Astrocyte (in vitro differentiated cells and primary cell): ENCODE results near the gene RPL10. TPM values are rescaled to one million over a fixed set of nuclear protein-coding genes. Genes with fewer than 3 reads are reported as not detected.

Source experiments
- DNase-seq: peaks from one replicate; pipeline ENCODE4 v3.0.0-alpha.2; 2010; ENCODE audit warnings: low read depth
- FAIRE-seq: peaks from 2 replicates; lab custom pipeline; 2011; peaks lifted over from hg19 to GRCh38; lab: Jason Lieb, UNC
- H2AFZ ChIP-seq: 2 replicates; pipeline ENCODE4 v1.6.0; 2012; ENCODE audit warnings: low read depth, low read length, inconsistent platforms
- H3K27ac ChIP-seq: 2 replicates; pipeline ENCODE4 v1.5.1; 2011; ENCODE audit warnings: low read depth, low read length, inconsistent platforms
- H3K27me3 ChIP-seq: 2 replicates; pipeline ENCODE4 v1.6.0; 2011; ENCODE audit warnings: low read length, inconsistent platforms; ENCODE audit not compliant: insufficient read depth
- H3K36me3 ChIP-seq: 2 replicates; pipeline ENCODE4 v1.5.1; 2011; ENCODE audit warnings: low read length, inconsistent platforms; ENCODE audit not compliant: insufficient read depth
- H3K4me1 ChIP-seq: 2 replicates; pipeline ENCODE4 v1.5.1; 2011; ENCODE audit warnings: low read length, inconsistent platforms; ENCODE audit not compliant: insufficient read depth
- H3K4me2 ChIP-seq: 2 replicates; pipeline ENCODE4 v1.6.0; 2012; ENCODE audit warnings: low read length, inconsistent platforms
- H3K4me3 ChIP-seq: 2 replicates; pipeline ENCODE4 v1.5.1; 2011; ENCODE audit warnings: low read depth, mild to moderate bottlenecking, low read length, inconsistent platforms; ENCODE audit not compliant: insufficient read depth
- H3K79me2 ChIP-seq: 2 replicates; pipeline ENCODE4 v1.6.0; 2012; ENCODE audit warnings: mild to moderate bottlenecking, low read length, inconsistent platforms; ENCODE audit not compliant: insufficient read depth
- H3K9ac ChIP-seq: 2 replicates; pipeline ENCODE4 v1.6.0; 2012; ENCODE audit warnings: mild to moderate bottlenecking, low read length, inconsistent platforms
- H3K9me3 ChIP-seq: 2 replicates; pipeline ENCODE4 v1.5.1; 2012; ENCODE audit warnings: low read depth, mild to moderate bottlenecking, low read length, inconsistent platforms; ENCODE audit not compliant: insufficient read depth
- H4K20me1 ChIP-seq: 2 replicates; pipeline ENCODE4 v1.6.0; 2012; ENCODE audit warnings: low read length, inconsistent platforms; ENCODE audit not compliant: insufficient read depth
- H3K27ac Mint-ChIP-seq: one replicate; pipeline ENCODE4 v1.8.0; 2021; ENCODE audit warnings: mild to moderate bottlenecking, mixed read lengths; ENCODE audit not compliant: unreplicated experiment
- H3K27me3 Mint-ChIP-seq: one replicate; pipeline ENCODE4 v1.8.0; 2021; ENCODE audit warnings: low read depth, mixed read lengths; ENCODE audit not compliant: unreplicated experiment
- H3K36me3 Mint-ChIP-seq: one replicate; pipeline ENCODE4 v1.8.0; 2021; ENCODE audit warnings: low read depth, mixed read lengths; ENCODE audit not compliant: unreplicated experiment
- H3K4me1 Mint-ChIP-seq: one replicate; pipeline ENCODE4 v1.8.0; 2021; ENCODE audit warnings: low read depth, mixed read lengths; ENCODE audit not compliant: unreplicated experiment
- H3K4me3 Mint-ChIP-seq: one replicate; pipeline ENCODE4 v1.8.0; 2021; ENCODE audit warnings: mild to moderate bottlenecking, moderate library complexity, mixed read lengths; ENCODE audit not compliant: unreplicated experiment
- H3K9me3 Mint-ChIP-seq: one replicate; pipeline ENCODE4 v1.8.0; 2021; ENCODE audit warnings: mild to moderate bottlenecking, mixed read lengths; ENCODE audit not compliant: unreplicated experiment
- EZH2 ChIP-seq: IDR thresholded peaks from 2 replicates; pipeline ENCODE4 v1.6.1; 2012; ENCODE audit warnings: mild to moderate bottlenecking, low read length, inconsistent platforms; ENCODE audit not compliant: insufficient read depth
- total RNA-seq: library from RNA; stranded (reverse); gene quantifications from 2 replicates; pipeline ENCODE4 v1.2.1, GENCODE V29; 2021
- TF ChIP-seq, protein P1 (sequence below): IDR thresholded peaks from 2 replicates; pipeline ENCODE4 v1.5.1; 2011; ENCODE audit warnings: low read depth, mild to moderate bottlenecking, inconsistent platforms, low read length, moderate library complexity; ENCODE audit not compliant: insufficient read depth

RPL10 gene
- total RNA-seq, 1 donor from 2014 or later: 1,967 TPM

DNA sequence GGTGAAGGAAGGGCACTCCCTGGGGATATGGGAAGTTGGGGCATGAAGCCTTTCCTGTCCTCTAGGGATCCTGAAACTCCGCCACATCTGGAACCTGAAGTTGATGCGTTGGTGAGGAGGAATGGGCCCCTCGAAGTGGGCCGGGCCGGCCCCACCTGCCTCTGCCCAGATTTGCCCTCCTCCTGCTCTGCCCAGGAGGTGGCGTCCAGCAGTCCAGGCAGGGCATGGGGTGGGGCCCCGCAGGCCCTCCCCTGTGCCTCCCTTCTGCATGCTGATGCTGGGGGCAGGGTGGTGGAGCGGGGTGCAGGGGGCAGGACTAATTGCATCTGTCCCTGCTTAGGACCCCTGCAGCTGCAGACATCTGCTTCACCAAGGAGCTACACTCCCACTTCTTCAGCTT, 15.0 kb downstream of the RPL10 start:
- DNase-seq (no peak), FAIRE-seq (no peak)
- TF ChIP-seq, protein P1, sequence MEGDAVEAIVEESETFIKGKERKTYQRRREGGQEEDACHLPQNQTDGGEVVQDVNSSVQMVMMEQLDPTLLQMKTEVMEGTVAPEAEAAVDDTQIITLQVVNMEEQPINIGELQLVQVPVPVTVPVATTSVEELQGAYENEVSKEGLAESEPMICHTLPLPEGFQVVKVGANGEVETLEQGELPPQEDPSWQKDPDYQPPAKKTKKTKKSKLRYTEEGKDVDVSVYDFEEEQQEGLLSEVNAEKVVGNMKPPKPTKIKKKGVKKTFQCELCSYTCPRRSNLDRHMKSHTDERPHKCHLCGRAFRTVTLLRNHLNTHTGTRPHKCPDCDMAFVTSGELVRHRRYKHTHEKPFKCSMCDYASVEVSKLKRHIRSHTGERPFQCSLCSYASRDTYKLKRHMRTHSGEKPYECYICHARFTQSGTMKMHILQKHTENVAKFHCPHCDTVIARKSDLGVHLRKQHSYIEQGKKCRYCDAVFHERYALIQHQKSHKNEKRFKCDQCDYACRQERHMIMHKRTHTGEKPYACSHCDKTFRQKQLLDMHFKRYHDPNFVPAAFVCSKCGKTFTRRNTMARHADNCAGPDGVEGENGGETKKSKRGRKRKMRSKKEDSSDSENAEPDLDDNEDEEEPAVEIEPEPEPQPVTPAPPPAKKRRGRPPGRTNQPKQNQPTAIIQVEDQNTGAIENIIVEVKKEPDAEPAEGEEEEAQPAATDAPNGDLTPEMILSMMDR: no peak
- no peak for TF ChIP-seq EZH2
- Histone ChIP-seq H4K20me1 (no peaks in the 10 kb centered on the region), H3K4me2 (no peak overlapping the region), H3K4me1 (peaks cover 17% of the 10 kb centered on the region), H3K9me3 (no peaks in the 10 kb centered on the region), H3K27ac (no peak overlapping the region), H3K9ac (no peak overlapping the region), H3K36me3 (no peaks in the 10 kb centered on the region), H2AFZ (no peak overlapping the region), H3K27me3 (no peaks in the 10 kb centered on the region), H3K79me2 (peaks cover 14% of the 10 kb centered on the region), H3K4me3 (no peak overlapping the region)
- H3K27ac Mint-ChIP-seq: no peak overlapping the region
- peaks cover 2% of the 10 kb centered on the region for H3K4me1 Mint-ChIP-seq
- H3K4me3 Mint-ChIP-seq: peak overlapping the region; percentile 27
- no peaks in the 10 kb centered on the region for H3K27me3 Mint-ChIP-seq
- no peaks in the 10 kb centered on the region for H3K9me3 Mint-ChIP-seq
- no peaks in the 10 kb centered on the region for H3K36me3 Mint-ChIP-seq

DNA sequence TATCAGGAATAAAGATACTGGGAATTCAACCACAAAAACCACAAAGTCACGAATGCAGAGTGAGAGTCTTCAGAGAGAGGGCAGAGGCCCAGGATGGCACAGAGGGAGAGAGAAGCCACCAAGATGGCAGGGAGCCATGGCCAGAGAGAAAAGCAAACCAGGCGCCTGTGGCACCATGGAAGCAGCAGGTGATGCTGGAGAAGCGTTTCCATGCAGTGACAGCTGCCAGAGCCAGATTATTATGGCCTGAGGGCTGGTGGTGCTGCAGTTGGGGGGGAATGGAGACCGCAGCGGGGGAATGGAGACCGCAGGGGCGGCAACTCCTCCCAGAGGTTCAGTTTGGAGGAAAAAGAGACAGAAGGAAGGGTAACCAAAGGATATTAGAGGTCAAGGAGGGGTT, 19.0 kb downstream of the RPL10 start:
- Histone ChIP-seq H2AFZ (no peak overlapping the region), H3K27ac (no peak overlapping the region), H3K9ac (no peak overlapping the region), H3K36me3 (no peaks in the 10 kb centered on the region), H3K27me3 (no peaks in the 10 kb centered on the region), H3K9me3 (no peaks in the 10 kb centered on the region), H4K20me1 (no peaks in the 10 kb centered on the region), H3K79me2 (no peaks in the 10 kb centered on the region), H3K4me1 (peaks cover 3% of the 10 kb centered on the region), H3K4me2 (no peak overlapping the region), H3K4me3 (no peak overlapping the region)
- Mint-ChIP-seq H3K4me1 (no peaks in the 10 kb centered on the region), H3K9me3 (no peaks in the 10 kb centered on the region), H3K4me3 (no peak overlapping the region), H3K36me3 (no peaks in the 10 kb centered on the region), H3K27ac (no peak overlapping the region), H3K27me3 (no peaks in the 10 kb centered on the region)
- no peak for DNase-seq
- no peak for TF ChIP-seq EZH2
- TF ChIP-seq, protein P1: no peak
- FAIRE-seq: no peak

DNA sequence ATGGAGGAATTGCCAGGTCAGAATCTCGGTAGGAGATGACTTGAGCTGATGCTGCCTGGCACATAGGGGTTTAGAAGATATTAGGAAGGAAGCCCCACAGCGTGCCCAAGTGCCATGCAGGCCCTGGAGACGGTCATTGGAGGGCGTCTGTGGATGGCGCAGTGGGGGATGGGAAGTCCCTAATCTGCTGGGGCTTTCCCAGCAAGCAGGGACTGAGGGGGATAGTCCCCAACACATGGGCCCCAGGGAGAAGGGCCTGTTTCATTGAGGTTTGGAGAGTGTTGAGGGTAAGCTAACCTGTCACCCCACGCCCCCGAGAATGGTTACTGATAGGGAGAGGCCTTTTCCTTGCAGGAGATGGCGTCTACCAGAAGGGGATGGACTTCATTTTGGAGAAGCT, 21.0 kb downstream of the RPL10 start:
- DNase-seq (no peak), FAIRE-seq (no peak)
- no peaks in the 10 kb centered on the region for H3K79me2 ChIP-seq
- no peaks in the 10 kb centered on the region for H3K4me1 ChIP-seq
- no peak overlapping the region for H3K4me3 ChIP-seq
- H3K27me3 ChIP-seq: no peaks in the 10 kb centered on the region
- no peak overlapping the region for H3K27ac ChIP-seq
- H4K20me1 ChIP-seq: no peaks in the 10 kb centered on the region
- Mint-ChIP-seq H3K36me3 (no peaks in the 10 kb centered on the region), H3K27me3 (no peaks in the 10 kb centered on the region), H3K27ac (no peak overlapping the region), H3K9me3 (no peaks in the 10 kb centered on the region), H3K4me3 (no peak overlapping the region), H3K4me1 (no peaks in the 10 kb centered on the region)
- H3K9me3 ChIP-seq: no peaks in the 10 kb centered on the region
- no peak overlapping the region for H3K4me2 ChIP-seq
- no peak for TF ChIP-seq EZH2
- TF ChIP-seq, protein P1: no peak
- H3K9ac ChIP-seq: no peak overlapping the region
- H3K36me3 ChIP-seq: no peaks in the 10 kb centered on the region
- no peak overlapping the region for H2AFZ ChIP-seq
